IPS-NIHi7 (cell line): Measurements from ENCODE around the gene BCL2L13.
"Not testable (repeated sequence)": the region's sequence is repeated elsewhere in the genome, so short reads cannot be mapped to it uniquely, and the experiment has no call there.

ENCODE experiments used
- DNase-seq: peaks from one replicate; pipeline ENCODE4 v3.0.0; 2012; ENCODE audit warnings: mixed read lengths; ENCODE audit errors: extremely low spot score

Gene BCL2L13

DNA sequence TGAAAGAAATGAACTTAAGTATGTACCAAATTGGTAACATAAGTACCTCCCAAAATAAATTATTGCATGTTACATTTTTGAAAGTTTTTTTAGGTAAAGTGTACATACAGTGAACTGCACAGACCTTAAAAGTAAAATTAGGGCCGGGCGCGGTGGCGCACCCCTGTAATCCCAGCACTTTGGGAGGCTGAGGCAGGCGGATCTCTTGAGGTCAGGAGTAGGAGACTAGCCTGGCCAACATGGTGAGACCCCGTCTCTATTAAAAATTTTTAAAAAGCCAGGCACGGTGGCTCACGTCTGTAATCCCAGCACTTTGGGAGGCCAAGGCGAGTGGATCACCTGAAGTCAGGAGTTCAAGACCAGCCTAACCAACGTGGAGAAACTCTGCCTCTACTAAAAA is 1.7 kb upstream of the BCL2L13 start:
- not testable (repeated sequence) for DNase-seq

GRCh38 chr22:17637490-17638181 is 921 bp upstream of the BCL2L13 start:
- DNase-seq, result no peak

GRCh38 chr22:17638182-17638431 is 450 bp upstream of the BCL2L13 start:
- DNase-seq, result peak; percentile 53

GRCh38 chr22:17639247-17639741 is 737 bp downstream of the BCL2L13 start:
- peak; percentile 33 for DNase-seq

- DNase-seq, result no peak
Observed at GRCh38 chr22:17641269-17641668, 2.7 kb downstream of the BCL2L13 start.

DNA sequence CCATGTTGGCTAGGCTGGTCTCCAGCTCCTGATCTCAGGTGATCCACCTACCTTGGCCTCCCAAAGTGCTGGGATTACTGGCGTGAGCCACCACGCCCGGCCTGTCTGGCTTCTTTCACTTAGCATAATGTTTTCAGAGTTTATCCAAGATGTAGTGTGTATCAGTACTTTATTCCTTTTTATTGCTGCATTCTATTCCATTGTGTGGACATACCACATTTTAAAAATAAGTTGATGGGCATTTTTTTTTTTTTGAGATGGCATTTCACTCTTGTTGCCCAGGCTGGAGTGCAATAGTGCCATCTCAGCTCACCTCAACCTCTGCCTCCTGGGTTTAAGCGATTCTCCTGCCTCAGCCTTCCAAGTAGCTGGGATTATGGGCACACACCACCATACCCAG is 3.8 kb downstream of the BCL2L13 start:
- DNase-seq, result not testable (repeated sequence)

DNA sequence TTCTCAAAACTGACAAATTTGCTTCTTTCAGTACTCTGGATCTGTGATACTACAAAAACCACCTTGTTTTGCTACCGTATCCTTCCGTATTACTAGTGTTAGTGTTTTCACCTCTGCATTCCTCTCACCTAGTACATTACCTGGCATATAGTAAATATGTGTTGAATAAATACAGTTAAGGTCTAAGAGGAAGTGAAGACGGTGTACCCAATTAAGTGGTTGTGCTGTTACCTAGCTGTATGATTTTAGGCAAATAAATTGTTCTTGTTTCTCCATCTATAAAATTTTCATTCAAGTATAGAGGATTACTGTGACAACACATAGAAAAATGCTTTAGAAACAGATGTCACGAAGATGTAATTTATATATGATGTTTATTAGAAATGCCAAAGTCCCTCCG is 8.9 kb downstream of the BCL2L13 start:
- DNase-seq, result no peak

DNA sequence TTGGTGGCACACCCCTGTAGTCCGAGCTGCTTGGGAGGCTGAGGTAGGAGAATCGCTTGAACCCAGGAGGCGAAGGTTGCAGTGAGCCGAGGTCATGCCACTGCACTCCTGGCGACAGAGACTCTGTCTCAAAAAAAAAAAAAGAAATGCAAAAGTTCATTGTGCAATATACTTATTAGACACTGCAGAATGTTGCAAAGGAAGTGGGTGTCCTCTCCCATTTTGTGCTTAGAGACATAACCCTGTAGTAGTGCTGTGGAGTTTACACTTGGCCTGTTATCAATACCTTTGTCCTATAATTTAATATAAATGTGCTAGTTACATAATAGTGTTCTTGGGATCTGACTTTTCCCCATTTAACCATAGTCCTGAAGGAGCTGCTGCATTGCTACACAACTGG is 9.4 kb downstream of the BCL2L13 start:
- no peak for DNase-seq

DNA sequence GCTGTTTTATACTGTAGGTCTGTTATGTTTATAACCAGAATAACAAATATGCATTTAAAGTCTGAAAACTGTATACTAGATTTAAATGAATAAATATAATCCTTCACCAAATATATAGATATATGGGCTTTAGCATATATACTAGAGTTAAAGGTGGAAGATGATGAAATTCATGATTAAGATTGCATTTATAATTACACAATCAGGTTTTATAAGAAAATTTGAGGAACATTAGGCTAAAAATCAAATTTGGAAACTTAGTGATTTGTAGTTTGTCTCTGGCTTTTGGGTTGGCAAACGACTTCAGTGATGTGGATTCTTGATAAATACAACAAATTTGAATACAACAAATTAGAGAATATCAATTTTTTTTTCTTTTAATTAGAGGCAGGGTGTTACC is 10.0 kb downstream of the BCL2L13 start:
- DNase-seq, result no peak

GRCh38 chr22:17655289-17655688 is 16.7 kb downstream of the BCL2L13 start:
- DNase-seq, result no peak

DNA sequence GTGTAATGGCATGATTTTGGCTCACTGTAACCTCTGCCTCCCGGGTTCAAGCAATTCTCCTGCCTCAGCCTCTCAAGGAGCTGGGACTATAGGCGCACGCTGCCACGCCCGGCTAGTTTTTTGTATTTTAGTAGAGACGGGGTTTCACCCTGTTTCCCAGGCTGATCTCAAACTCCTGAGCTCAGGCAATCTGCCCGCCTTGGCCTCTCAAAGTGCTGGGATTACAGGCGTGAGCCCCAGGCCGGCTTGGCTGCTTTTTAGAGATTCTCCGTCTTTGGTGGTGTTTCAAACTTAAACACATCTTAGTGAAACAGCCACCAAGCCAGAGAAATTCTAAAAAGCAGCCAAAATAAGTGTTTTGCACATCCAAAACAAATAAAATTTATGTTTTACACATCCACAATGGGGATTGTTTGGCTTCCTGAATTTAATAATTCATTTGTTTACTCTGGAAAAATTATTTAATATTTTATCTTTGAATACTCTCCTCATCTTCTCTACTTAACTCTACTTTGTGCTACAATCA is 18.4 kb downstream of the BCL2L13 start:
- no peak for DNase-seq

GRCh38 chr22:17664414-17665055 is 26.0 kb downstream of the BCL2L13 start:
- DNase-seq, result no peak

GRCh38 chr22:17665248-17665647 is 26.7 kb downstream of the BCL2L13 start:
- DNase-seq, result no peak

- no peak for DNase-seq
Observed at GRCh38 chr22:17665854-17666253, 27.3 kb downstream of the BCL2L13 start.

GRCh38 chr22:17671521-17672092 is 33.0 kb downstream of the BCL2L13 start:
- DNase-seq, result not testable (repeated sequence)

DNA sequence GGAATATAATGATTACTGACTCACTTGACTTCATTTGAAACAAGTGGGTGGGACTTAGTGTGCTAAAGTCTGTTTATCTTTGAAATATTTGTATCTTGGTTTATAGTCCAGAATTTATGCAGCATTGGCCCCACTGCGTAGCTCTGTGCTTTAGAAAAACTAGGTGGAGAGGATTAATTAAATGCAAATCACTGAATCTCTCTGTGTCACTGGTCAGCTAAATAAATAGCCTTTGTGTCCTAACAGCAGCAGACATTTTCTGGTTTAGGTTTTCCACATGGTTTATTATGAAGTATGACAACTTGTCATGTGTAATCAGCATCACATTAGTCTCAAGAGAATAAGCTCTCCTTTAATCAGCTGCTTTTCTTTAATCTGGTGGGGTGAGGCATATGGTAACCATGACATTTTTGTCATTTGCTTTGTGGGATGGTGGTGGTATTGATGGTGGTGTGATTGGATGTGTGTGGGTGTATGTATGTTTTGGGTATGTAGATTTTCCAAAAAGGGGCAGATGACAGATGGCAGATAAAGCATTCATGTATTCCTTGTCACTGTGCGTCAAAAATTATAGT is 33.9 kb downstream of the BCL2L13 start:
- no peak for DNase-seq

GRCh38 chr22:17674152-17674551 is 35.6 kb downstream of the BCL2L13 start:
- no peak for DNase-seq

DNA sequence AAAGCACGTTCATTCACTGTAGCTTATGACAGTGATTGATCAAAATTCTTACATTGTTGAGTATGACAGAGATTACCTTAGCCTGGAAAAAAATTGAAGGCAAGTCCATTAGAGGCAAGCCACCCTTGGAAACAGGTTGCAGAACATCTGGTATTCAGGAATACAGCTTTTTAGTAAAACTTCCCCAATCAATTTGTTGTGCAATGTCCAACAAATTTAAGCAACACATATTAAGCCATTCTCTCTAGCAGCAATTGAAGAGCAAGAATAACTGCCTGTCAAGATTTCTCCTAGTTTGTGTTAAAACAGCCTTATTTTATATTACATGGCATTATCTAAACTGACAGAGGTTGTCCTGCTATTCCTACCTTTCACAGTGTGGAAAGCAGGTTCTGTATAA is 37.0 kb downstream of the BCL2L13 start:
- no peak for DNase-seq

DNA sequence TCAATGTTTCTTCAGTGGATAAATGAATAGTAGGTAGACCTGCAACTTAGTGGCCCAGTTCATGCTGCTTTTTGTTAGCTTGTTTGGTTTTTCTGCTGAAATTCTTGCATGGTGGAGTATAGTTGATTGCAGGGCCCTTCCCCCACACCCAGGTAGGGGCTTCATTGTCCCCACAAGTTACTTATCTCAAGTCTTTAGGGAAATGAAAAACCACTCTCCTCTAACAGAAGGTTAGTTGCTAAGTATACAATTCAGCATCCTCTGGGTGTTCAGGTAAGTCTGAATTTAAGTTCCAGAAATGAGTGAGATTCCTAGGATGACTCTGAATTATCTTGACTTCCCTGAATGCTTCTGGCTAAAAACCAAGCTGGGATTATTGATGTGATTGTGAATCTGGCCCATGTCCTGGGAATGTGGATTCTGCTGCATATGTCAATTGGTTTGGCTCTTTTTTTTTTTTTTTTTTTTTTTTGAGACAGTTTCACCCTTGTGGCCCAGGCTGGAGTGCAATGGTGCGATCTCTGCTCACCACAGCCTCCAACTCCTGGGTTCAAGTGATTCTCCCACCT is 40.3 kb downstream of the BCL2L13 start:
- peak; percentile 17 for DNase-seq

DNA sequence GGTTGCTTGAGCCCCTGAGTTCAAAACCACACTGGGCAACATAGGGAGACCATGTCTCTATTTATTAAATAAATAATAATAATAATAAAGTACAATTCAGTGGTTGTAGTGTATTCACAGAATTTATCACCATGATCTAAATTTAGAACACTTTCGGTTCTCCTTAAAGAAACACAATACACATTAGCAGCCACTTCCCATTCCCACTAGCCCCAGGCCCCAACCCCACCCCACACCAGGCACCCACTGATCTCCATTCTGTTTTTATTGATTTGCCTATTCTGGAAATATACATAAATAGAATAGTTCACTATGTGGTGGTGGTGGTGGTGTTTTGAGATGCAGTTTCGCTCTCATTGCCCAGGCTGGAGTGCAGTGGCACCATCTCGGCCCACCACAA is 45.7 kb downstream of the BCL2L13 start:
- DNase-seq, result no peak

DNA sequence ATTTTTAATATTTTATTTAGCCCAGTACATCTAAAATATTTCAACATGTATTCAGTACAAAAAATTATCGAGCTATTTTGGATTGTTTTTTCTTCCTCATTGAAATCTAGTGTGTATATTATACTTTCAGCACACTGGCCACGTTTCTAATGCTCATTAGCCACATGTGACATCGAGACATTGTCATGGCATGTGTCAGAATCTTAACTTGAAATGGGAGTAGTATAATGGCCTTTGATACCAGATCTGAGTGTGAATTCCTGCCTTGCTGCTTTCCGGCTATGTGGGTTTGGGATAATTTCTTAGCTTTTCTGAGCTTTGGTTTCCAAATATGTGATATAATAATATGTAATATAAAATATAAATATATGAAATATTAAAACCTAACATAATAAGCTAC is 54.3 kb downstream of the BCL2L13 start:
- no peak for DNase-seq

- DNase-seq, result no peak
Observed at GRCh38 chr22:17694193-17694592, 55.6 kb downstream of the BCL2L13 start.
